H9 (cell line): ENCODE results near the gene TICRR. TPM values are rescaled to one million over a fixed set of nuclear protein-coding genes. Genes with fewer than 3 reads are reported as not detected.

Experiments used
- DNase-seq: peaks from one replicate; pipeline ENCODE4 v3.0.0-alpha.2; 2017
- H2AFZ ChIP-seq: one replicate; pipeline ENCODE4 v1.6.1; 2013; ENCODE audit warnings: mild to moderate bottlenecking, low read length, control low read depth, moderate library complexity
- H2AK5ac ChIP-seq: 2 replicates; pipeline ENCODE4 v1.6.1; 2013; ENCODE audit warnings: low read length, control low read depth, mixed read lengths; ENCODE audit not compliant: insufficient read length
- H2BK120ac ChIP-seq: one replicate; pipeline ENCODE4 v1.6.1; 2013; ENCODE audit warnings: low read depth, mild to moderate bottlenecking, low read length, control low read depth, inconsistent platforms; ENCODE audit not compliant: poor library complexity, severe bottlenecking
- H2BK12ac ChIP-seq: 2 replicates; pipeline ENCODE4 v1.6.1; 2013; ENCODE audit warnings: low read length, control low read depth, mixed read lengths, low read depth; ENCODE audit not compliant: insufficient read length
- H2BK15ac ChIP-seq: 2 replicates; pipeline ENCODE4 v1.6.1; 2013; ENCODE audit warnings: low read depth, low read length, control low read depth
- H2BK20ac ChIP-seq: one replicate; pipeline ENCODE4 v1.6.1; 2013; ENCODE audit warnings: low read depth, mild to moderate bottlenecking, low read length, control low read depth, inconsistent platforms; ENCODE audit not compliant: poor library complexity, severe bottlenecking
- H2BK5ac ChIP-seq: 2 replicates; pipeline ENCODE4 v1.6.1; 2013; ENCODE audit warnings: low read length, control low read depth, mixed read lengths; ENCODE audit not compliant: insufficient read length
- H3K14ac ChIP-seq: 2 replicates; pipeline ENCODE4 v1.6.1; 2013; ENCODE audit warnings: low read length, control low read depth; ENCODE audit not compliant: insufficient read depth
- H3K18ac ChIP-seq: 2 replicates; pipeline ENCODE4 v1.6.1; 2013; ENCODE audit warnings: low read depth, mild to moderate bottlenecking, mixed read lengths, low read length, control low read depth; ENCODE audit not compliant: insufficient read length
- H3K23ac ChIP-seq: 2 replicates; pipeline ENCODE4 v1.6.1; 2013; ENCODE audit warnings: low read length, control low read depth, mixed read lengths, low read depth; ENCODE audit not compliant: insufficient read length
- H3K23me2 ChIP-seq: 2 replicates; pipeline ENCODE4 v1.6.1; 2013; ENCODE audit warnings: low read depth, mild to moderate bottlenecking, mixed read lengths, low read length, control low read depth; ENCODE audit not compliant: insufficient read length, poor library complexity, severe bottlenecking
- H3K27ac ChIP-seq: 2 replicates; pipeline ENCODE4 v1.5.1; 2013; ENCODE audit warnings: low read length, control low read depth, mixed read lengths, low read depth; ENCODE audit not compliant: insufficient read length
- H3K27me3 ChIP-seq: 2 replicates; pipeline ENCODE4 v1.6.1; 2013; ENCODE audit warnings: low read length, control low read depth, inconsistent platforms; ENCODE audit not compliant: insufficient read depth
- H3K4ac ChIP-seq: 2 replicates; pipeline ENCODE4 v1.6.1; 2013; ENCODE audit warnings: low read depth, mild to moderate bottlenecking, control low read depth, inconsistent platforms, low read length, moderate library complexity
- H3K4me1 ChIP-seq: 2 replicates; pipeline ENCODE4 v1.6.1; 2013; ENCODE audit warnings: low read length, control low read depth, inconsistent platforms; ENCODE audit not compliant: insufficient read depth
- H3K4me2 ChIP-seq: 2 replicates; pipeline ENCODE4 v1.6.1; 2013; ENCODE audit warnings: low read length, control low read depth, mixed read lengths; ENCODE audit not compliant: insufficient read length, insufficient read depth
- H3K56ac ChIP-seq: 2 replicates; pipeline ENCODE4 v1.6.1; 2013; ENCODE audit warnings: low read depth, mild to moderate bottlenecking, mixed read lengths, low read length, control low read depth; ENCODE audit not compliant: insufficient read length
- H3K79me1 ChIP-seq: 2 replicates; pipeline ENCODE4 v1.6.1; 2013; ENCODE audit warnings: low read depth, mild to moderate bottlenecking, moderate library complexity, low read length, control low read depth, inconsistent platforms; ENCODE audit not compliant: insufficient read depth, poor library complexity, severe bottlenecking
- H3K79me2 ChIP-seq: 2 replicates; pipeline ENCODE4 v1.6.1; 2013; ENCODE audit warnings: low read length, control low read depth, inconsistent platforms; ENCODE audit not compliant: insufficient read depth
- H3K9ac ChIP-seq: 2 replicates; pipeline ENCODE4 v1.6.1; 2013; ENCODE audit warnings: low read length, control low read depth, mixed read lengths; ENCODE audit not compliant: insufficient read length; ENCODE audit errors: extremely low read depth
- H3K9me3 ChIP-seq: one replicate; pipeline ENCODE4 v1.6.1; 2013; ENCODE audit warnings: low read depth, low read length, inconsistent platforms; ENCODE audit not compliant: control insufficient read depth
- H3T11ph ChIP-seq: one replicate; pipeline ENCODE4 v1.6.1; 2013; ENCODE audit warnings: mild to moderate bottlenecking, low read length, control low read depth, inconsistent platforms
- H4K20me1 ChIP-seq: one replicate; pipeline ENCODE4 v1.6.1; 2013; ENCODE audit not compliant: control insufficient read depth, insufficient read length, insufficient read depth
- H4K5ac ChIP-seq: 2 replicates; pipeline ENCODE4 v1.6.1; 2013; ENCODE audit warnings: low read depth, mild to moderate bottlenecking, mixed read lengths, low read length, control low read depth; ENCODE audit not compliant: insufficient read length
- H4K8ac ChIP-seq: replicated peaks from 2 replicates; pipeline ENCODE4 v1.6.1; 2013; ENCODE audit warnings: low read length, control low read depth, mixed read lengths, low read depth; ENCODE audit not compliant: insufficient read length
- H4K91ac ChIP-seq: 2 replicates; pipeline ENCODE4 v1.6.1; 2013; ENCODE audit warnings: low read depth, mild to moderate bottlenecking, moderate library complexity, mixed read lengths, low read length, control low read depth; ENCODE audit not compliant: insufficient read length
- H3K27ac Mint-ChIP-seq, 3 experiments: 2 replicates in 2 of 3; 3 replicates in 1 of 3; pipeline ENCODE4 v1.8.0; 2020 to 2021; ENCODE audit warnings: mixed read lengths in 3 of 3, mild to moderate bottlenecking in 1 of 3, moderate library complexity in 1 of 3
- H3K27me3 Mint-ChIP-seq: 2 replicates; pipeline ENCODE4 v1.8.0; 2021; ENCODE audit warnings: low read depth, mild to moderate bottlenecking, moderate library complexity, mixed read lengths
- H3K36me3 Mint-ChIP-seq, 3 experiments: 2 replicates in 2 of 3; 3 replicates in 1 of 3; pipeline ENCODE4 v1.8.0; 2020 to 2021; ENCODE audit warnings: low read depth in 3 of 3, mixed read lengths in 3 of 3; ENCODE audit not compliant: insufficient read depth in 1 of 3
- H3K4me1 Mint-ChIP-seq, 2 experiments: 2 replicates each; pipeline ENCODE4 v1.8.0; 2020; ENCODE audit warnings: mixed read lengths in 2 of 2
- H3K4me3 Mint-ChIP-seq, 2 experiments: 2 replicates in 1 of 2; 3 replicates in 1 of 2; pipeline ENCODE4 v1.8.0; 2020 to 2021; ENCODE audit warnings: mild to moderate bottlenecking in 2 of 2, mixed read lengths in 2 of 2, moderate library complexity in 1 of 2
- H3K9me3 Mint-ChIP-seq, 2 experiments: 2 replicates in 1 of 2; 3 replicates in 1 of 2; pipeline ENCODE4 v1.8.0; 2020; ENCODE audit warnings: mild to moderate bottlenecking in 2 of 2, mixed read lengths in 2 of 2, moderate library complexity in 1 of 2
- whole genome bisulfite sequencing: extraction: QIAGEN DNeasy Blood & Tissue Kit; methylation state at CpG from one replicate; pipeline ENCODE4 v1.1.7; 2013; ENCODE audit warnings: missing lambda C conversion rate, low lambda C conversion rate, mixed read lengths; ENCODE audit not compliant: insufficient read length; ENCODE audit errors: extremely low coverage; 5-methylcytosine and 5-hydroxymethylcytosine counted together
- total RNA-seq: library from RNA; stranded (reverse); gene quantifications from 2 replicates; pipeline ENCODE4 v1.2.1, GENCODE V29; 2021
- TF ChIP-seq, protein P1 (sequence below): fragments of 200-600 bp; sonication (generic); conservative IDR thresholded peaks from 3 replicates; pipeline ENCODE4 v1.8.0; 2021; ENCODE audit warnings: antibody characterized with exemption, mild to moderate bottlenecking

Gene TICRR
- total RNA-seq, 1 experiment from 2014 or later: 26.0 TPM

DNA sequence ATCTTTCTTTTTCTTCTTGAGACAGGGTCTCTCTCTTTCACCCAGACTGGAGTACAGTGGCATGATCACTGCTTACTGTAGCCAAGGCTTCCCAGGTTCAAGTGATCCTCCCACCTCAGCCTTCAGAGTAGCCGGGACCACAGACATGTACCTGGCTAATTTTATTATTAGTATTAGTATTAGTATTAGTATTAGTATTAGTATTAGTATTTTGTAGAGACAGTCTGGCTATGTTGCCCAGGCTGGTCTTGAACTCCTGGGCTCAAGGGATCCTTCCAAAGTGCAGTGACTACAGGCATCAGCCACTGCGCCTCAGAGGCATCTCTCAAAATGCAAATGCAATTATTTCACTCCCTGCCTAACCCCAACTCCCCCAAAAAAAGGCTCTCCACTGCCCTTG, 78.3 kb downstream of the TICRR start:
- H4K5ac ChIP-seq: no peak overlapping the region
- no peaks in the 10 kb centered on the region for H3K4me1 ChIP-seq
- peak overlapping the region; percentile 44 to 72; a peak in 4 of 5 replicates for H3K4me3 Mint-ChIP-seq
- no peak overlapping the region for H2BK12ac ChIP-seq
- H3K4me1 Mint-ChIP-seq: peaks cover 6 to 12% of the 10 kb centered on the region in 2 experiments
- H3K14ac ChIP-seq: no peak overlapping the region
- H4K91ac ChIP-seq: no peak overlapping the region
- H3K23ac ChIP-seq: no peak overlapping the region
- H3K79me2 ChIP-seq: no peaks in the 10 kb centered on the region; the same call in 1 of the 2 replicates
- no peak overlapping the region for H2BK15ac ChIP-seq
- H3K79me1 ChIP-seq: no peaks in the 10 kb centered on the region
- no peak overlapping the region for H2BK120ac ChIP-seq
- H3K23me2 ChIP-seq: peaks cover 6% of the 10 kb centered on the region
- H3K27ac ChIP-seq: no peak overlapping the region
- no peaks in the 10 kb centered on the region for H4K20me1 ChIP-seq
- no peak overlapping the region for H2BK5ac ChIP-seq
- no peak overlapping the region for H3K18ac ChIP-seq
- no peak for DNase-seq
- H3T11ph ChIP-seq: no peak overlapping the region
- H3K9me3 ChIP-seq: no peaks in the 10 kb centered on the region
- H3K4me2 ChIP-seq: no peak overlapping the region
- no peaks in the 10 kb centered on the region for H3K27me3 ChIP-seq
- H3K27ac Mint-ChIP-seq: no peak overlapping the region
- H2AFZ ChIP-seq: no peak overlapping the region
- H3K9me3 Mint-ChIP-seq: no peaks in the 10 kb centered on the region
- H4K8ac ChIP-seq: no peak overlapping the region
- H3K56ac ChIP-seq: no peak overlapping the region
- WGBS: no CpG with 5 or more reads among the region's 2 CpGs
- TF ChIP-seq, protein P1, sequence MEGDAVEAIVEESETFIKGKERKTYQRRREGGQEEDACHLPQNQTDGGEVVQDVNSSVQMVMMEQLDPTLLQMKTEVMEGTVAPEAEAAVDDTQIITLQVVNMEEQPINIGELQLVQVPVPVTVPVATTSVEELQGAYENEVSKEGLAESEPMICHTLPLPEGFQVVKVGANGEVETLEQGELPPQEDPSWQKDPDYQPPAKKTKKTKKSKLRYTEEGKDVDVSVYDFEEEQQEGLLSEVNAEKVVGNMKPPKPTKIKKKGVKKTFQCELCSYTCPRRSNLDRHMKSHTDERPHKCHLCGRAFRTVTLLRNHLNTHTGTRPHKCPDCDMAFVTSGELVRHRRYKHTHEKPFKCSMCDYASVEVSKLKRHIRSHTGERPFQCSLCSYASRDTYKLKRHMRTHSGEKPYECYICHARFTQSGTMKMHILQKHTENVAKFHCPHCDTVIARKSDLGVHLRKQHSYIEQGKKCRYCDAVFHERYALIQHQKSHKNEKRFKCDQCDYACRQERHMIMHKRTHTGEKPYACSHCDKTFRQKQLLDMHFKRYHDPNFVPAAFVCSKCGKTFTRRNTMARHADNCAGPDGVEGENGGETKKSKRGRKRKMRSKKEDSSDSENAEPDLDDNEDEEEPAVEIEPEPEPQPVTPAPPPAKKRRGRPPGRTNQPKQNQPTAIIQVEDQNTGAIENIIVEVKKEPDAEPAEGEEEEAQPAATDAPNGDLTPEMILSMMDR: no peak
- no peak overlapping the region for H3K4ac ChIP-seq
- H2BK20ac ChIP-seq: no peak overlapping the region
- peaks cover 11 to 27% (median 19%) of the 10 kb centered on the region in 3 experiments for H3K36me3 Mint-ChIP-seq
- peaks cover 12% of the 10 kb centered on the region for H3K27me3 Mint-ChIP-seq
- H3K9ac ChIP-seq: no peak overlapping the region
- no peak overlapping the region for H2AK5ac ChIP-seq
